Neural cell (in vitro differentiated cells): Measurements from ENCODE around the gene SERGEF.

Source experiments
- EP300 ChIP-seq: fragments of 450-650 bp; conservative IDR thresholded peaks from 2 replicates; pipeline ENCODE4 v1.6.1; 2014; ENCODE audit warnings: antibody characterized with exemption, mild to moderate bottlenecking, moderate library complexity; ENCODE audit not compliant: poor library complexity, severe bottlenecking
- POLR2AphosphoS5 ChIP-seq: IDR thresholded peaks from 2 replicates; pipeline ENCODE4 v1.6.1; 2012
- RAD21 ChIP-seq: fragments of 450-650 bp; conservative IDR thresholded peaks from 2 replicates; pipeline ENCODE4 v1.6.1; 2014; ENCODE audit warnings: antibody characterized with exemption, mild to moderate bottlenecking, moderate library complexity
- REST ChIP-seq: IDR thresholded peaks from 2 replicates; pipeline ENCODE4 v1.6.1; 2012; ENCODE audit warnings: borderline replicate concordance
- TAF1 ChIP-seq: IDR thresholded peaks from 2 replicates; pipeline ENCODE4 v1.6.1; 2012; ENCODE audit warnings: low read depth
- TF ChIP-seq, protein P1 (sequence below): fragments of 450-650 bp; IDR thresholded peaks from 2 replicates; pipeline ENCODE4 v1.5.1; 2014; ENCODE audit warnings: antibody characterized with exemption, mild to moderate bottlenecking, moderate library complexity; ENCODE audit not compliant: poor library complexity, severe bottlenecking

- TF ChIP-seq, protein P1, sequence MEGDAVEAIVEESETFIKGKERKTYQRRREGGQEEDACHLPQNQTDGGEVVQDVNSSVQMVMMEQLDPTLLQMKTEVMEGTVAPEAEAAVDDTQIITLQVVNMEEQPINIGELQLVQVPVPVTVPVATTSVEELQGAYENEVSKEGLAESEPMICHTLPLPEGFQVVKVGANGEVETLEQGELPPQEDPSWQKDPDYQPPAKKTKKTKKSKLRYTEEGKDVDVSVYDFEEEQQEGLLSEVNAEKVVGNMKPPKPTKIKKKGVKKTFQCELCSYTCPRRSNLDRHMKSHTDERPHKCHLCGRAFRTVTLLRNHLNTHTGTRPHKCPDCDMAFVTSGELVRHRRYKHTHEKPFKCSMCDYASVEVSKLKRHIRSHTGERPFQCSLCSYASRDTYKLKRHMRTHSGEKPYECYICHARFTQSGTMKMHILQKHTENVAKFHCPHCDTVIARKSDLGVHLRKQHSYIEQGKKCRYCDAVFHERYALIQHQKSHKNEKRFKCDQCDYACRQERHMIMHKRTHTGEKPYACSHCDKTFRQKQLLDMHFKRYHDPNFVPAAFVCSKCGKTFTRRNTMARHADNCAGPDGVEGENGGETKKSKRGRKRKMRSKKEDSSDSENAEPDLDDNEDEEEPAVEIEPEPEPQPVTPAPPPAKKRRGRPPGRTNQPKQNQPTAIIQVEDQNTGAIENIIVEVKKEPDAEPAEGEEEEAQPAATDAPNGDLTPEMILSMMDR = no peak
- TF ChIP-seq EP300 (no peak), REST (no peak), TAF1 (no peak), POLR2AphosphoS5 (no peak), RAD21 (no peak)
These were observed 214.6 kb downstream of the SERGEF start for GRCh38 chr11:17798253-17798652.
